ENCODE results near the gene ACP1. TPM values are rescaled to one million over a fixed set of nuclear protein-coding genes. Genes with fewer than 3 reads are reported as not detected.

Gene ACP1
- total RNA-seq, 1 experiment from 2014 or later: 132 TPM

DNA sequence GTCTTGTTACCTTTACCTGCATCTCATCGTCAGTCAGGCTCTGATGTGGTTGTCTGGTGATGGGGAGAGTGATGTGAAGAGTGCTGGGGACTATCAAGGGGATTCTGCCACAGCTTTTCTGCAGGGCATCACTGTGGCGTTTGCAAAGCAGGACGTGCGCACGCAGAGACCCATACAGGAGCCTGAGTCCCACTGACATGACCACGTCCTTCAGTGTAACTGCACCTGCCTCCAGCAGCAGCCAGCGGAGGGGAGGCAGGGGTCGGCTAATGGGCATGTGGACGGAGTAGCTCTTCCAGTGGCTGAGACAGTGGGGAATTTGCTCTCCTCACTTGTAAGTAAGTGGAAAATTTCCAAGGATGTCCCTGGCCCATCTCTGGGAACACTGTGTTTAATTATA, 16.6 kb downstream of the ACP1 start:
- H3K4me3 Mint-ChIP-seq (ENCODE audit: unreplicated experiment): no peak overlapping the region
- H3K4me1 Mint-ChIP-seq (ENCODE audit: insufficient read depth, unreplicated experiment): peaks cover 12% of the 10 kb centered on the region
- intact Hi-C loops (cut with micrococcal nuclease): no loop called here
- H3K36me3 Mint-ChIP-seq (ENCODE audit: insufficient read depth, unreplicated experiment): peaks cover 50% of the 10 kb centered on the region
- no peak overlapping the region for H3K27ac Mint-ChIP-seq (ENCODE audit: low read depth, unreplicated experiment)
- no peak for DNase-seq (ENCODE audit: unreplicated experiment)
- ChIA-PET POLR2A (no interaction called here), CTCF (interaction anchor here (0.6 to 0.7 kb wide), 3 partner anchors 9 to 270 kb away, joined by 3 read pairs; no protein-coding TSS in a partner anchor)
- no peaks in the 10 kb centered on the region for H3K9me3 Mint-ChIP-seq (ENCODE audit: unreplicated experiment)
- no TSS peak for BruUV-seq (replicated peaks)
- TF ChIP-seq, protein P1, sequence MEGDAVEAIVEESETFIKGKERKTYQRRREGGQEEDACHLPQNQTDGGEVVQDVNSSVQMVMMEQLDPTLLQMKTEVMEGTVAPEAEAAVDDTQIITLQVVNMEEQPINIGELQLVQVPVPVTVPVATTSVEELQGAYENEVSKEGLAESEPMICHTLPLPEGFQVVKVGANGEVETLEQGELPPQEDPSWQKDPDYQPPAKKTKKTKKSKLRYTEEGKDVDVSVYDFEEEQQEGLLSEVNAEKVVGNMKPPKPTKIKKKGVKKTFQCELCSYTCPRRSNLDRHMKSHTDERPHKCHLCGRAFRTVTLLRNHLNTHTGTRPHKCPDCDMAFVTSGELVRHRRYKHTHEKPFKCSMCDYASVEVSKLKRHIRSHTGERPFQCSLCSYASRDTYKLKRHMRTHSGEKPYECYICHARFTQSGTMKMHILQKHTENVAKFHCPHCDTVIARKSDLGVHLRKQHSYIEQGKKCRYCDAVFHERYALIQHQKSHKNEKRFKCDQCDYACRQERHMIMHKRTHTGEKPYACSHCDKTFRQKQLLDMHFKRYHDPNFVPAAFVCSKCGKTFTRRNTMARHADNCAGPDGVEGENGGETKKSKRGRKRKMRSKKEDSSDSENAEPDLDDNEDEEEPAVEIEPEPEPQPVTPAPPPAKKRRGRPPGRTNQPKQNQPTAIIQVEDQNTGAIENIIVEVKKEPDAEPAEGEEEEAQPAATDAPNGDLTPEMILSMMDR (IDR thresholded peaks at IDR 0.05; ENCODE audit: unreplicated experiment): no peak
- no peaks in the 10 kb centered on the region for H3K27me3 Mint-ChIP-seq (ENCODE audit: insufficient read depth, unreplicated experiment)

DNA sequence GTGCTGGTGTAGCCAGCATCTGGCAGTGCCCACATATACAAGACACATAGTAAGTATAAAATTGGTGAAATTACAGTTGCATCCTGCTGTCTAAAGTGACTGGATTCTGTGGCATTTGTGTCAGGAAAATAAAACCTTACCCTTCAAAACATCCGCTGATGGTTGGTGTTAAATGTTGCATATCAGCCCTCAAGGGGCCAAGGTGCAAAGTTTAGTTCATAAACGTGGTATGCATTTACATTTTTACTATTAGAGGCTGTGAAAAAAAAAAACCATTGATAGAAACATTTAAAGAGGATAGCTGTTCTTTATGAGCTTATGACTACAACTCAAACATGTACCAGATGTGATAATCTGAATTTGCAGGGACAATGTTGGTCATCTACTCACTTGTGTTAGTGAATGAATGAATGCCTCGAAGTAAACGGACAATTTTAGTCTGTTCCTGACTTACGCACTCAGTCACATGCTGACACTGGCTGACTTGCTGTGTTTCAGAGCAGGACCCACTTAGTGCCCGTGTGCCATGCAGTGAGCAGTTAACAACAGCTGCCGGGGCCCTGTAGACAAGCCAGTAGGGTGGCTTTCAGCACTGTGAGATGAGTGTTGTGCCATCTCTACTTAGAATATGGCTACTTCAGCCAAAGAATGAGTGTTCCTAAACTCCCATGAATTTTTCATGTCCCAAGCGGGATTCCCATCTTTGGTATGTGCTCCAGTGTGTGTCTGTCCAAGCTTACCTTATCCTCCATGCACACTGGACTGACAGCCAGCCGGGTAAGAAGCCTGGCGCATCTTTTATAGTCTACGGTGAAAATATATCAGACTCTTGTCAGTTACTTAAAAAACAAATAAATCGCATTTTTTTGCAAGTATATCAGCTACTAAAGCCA, 17.9 kb downstream of the ACP1 start:
- ChIA-PET POLR2A (interaction anchor here (0.6 to 1.2 kb wide), 2 partner anchors 10 to 64 kb away, joined by 3 read pairs; no protein-coding TSS in a partner anchor), CTCF (interaction anchor here (0.6 to 0.7 kb wide), 6 partner anchors 8 to 272 kb away, joined by 3 to 4 read pairs (median 3); no protein-coding TSS in a partner anchor)
- intact Hi-C loops (cut with micrococcal nuclease): no loop called here
- Mint-ChIP-seq H3K27ac (ENCODE audit: low read depth, unreplicated experiment) (no peak overlapping the region), H3K4me3 (ENCODE audit: unreplicated experiment) (no peak overlapping the region), H3K36me3 (ENCODE audit: insufficient read depth, unreplicated experiment) (peaks cover 38% of the 10 kb centered on the region), H3K27me3 (ENCODE audit: insufficient read depth, unreplicated experiment) (no peaks in the 10 kb centered on the region), H3K9me3 (ENCODE audit: unreplicated experiment) (no peaks in the 10 kb centered on the region), H3K4me1 (ENCODE audit: insufficient read depth, unreplicated experiment) (peaks cover 12% of the 10 kb centered on the region)
- DNase-seq (ENCODE audit: unreplicated experiment): no peak
- TF ChIP-seq, protein P1 (IDR thresholded peaks at IDR 0.05; ENCODE audit: unreplicated experiment): no peak
- no TSS peak for BruUV-seq (replicated peaks)

DNA sequence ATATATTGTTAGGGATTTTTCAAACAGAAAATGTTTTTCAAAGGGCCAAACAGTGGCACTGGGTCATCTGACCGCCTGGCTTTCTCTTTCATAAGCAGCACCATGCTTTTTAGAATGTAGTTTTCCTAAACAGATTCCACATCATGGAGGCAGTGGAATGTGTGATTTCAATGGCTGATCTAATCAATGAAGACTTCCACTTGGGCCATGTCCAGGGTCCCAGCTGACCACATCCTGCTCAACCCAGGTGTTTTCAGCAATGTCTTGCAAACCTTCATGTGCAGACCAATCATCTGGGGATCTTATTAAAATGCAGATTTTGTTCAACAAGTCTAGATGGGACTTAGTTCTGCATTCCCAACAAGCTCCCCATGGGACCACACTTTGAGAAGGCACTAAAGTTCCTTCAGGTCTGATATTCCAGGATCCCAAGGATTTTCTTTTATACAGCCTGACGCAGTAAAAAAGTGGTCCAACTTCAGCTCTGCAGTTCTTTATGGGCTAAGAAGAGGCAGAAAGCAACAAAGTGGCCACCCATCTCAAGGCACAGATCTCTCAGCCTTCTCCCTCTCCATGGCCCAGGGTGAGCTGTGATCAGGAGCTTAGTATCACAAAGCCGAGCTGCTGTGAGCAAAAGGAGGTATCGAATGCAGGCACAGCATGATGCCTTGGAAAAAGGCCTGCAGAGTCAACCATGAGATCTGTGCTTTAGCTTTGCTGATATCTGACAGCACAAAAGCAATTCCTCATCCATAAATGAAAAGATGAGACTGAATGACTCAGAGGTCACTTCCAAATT, 19.4 kb downstream of the ACP1 start:
- Mint-ChIP-seq H3K4me1 (ENCODE audit: insufficient read depth, unreplicated experiment) (peaks cover 12% of the 10 kb centered on the region), H3K36me3 (ENCODE audit: insufficient read depth, unreplicated experiment) (peaks cover 22% of the 10 kb centered on the region), H3K9me3 (ENCODE audit: unreplicated experiment) (no peaks in the 10 kb centered on the region), H3K4me3 (ENCODE audit: unreplicated experiment) (no peak overlapping the region), H3K27me3 (ENCODE audit: insufficient read depth, unreplicated experiment) (no peaks in the 10 kb centered on the region), H3K27ac (ENCODE audit: low read depth, unreplicated experiment) (no peak overlapping the region)
- TF ChIP-seq, protein P1 (IDR thresholded peaks at IDR 0.05; ENCODE audit: unreplicated experiment): no peak
- CTCF ChIA-PET: interaction anchor here (0.6 kb wide), 1 partner anchor 86 kb away, joined by 3 read pairs; no protein-coding TSS in a partner anchor
- POLR2A ChIA-PET: interaction anchor here (0.8 kb wide), 1 partner anchor 12 kb away, joined by 3 read pairs; no protein-coding TSS in a partner anchor
- no TSS peak for BruUV-seq (replicated peaks)
- intact Hi-C loops (cut with micrococcal nuclease): no loop called here
- DNase-seq (ENCODE audit: unreplicated experiment): no peak
